CD14-positive monocyte (primary cell): ENCODE results near the gene KIAA0408. TPM values are rescaled to one million over a fixed set of nuclear protein-coding genes. Genes with fewer than 3 reads are reported as not detected.

Experiments
- DNase-seq, 3 donors: peaks; one replicate each; pipeline ENCODE4 v3.0.0-alpha.2; 2011 to 2022
- H2AFZ ChIP-seq: 2 replicates; pipeline ENCODE4 v1.6.0; 2012; ENCODE audit warnings: mild to moderate bottlenecking, low read depth, low read length, inconsistent platforms; ENCODE audit not compliant: insufficient read depth, poor library complexity, severe bottlenecking
- H3K27ac ChIP-seq, 2 donors: 1 replicate in 1 of 2; 2 replicates in 1 of 2; pipeline ENCODE4 v1.5.1; 2012 to 2013; ENCODE audit warnings: low read length in 2 of 2, control low read depth in 1 of 2, inconsistent platforms in 1 of 2, low read depth in 1 of 2, mild to moderate bottlenecking in 1 of 2
- H3K27me3 ChIP-seq, 2 donors: one replicate each; pipeline versions ENCODE4 v1.6.0 to v1.6.1; 2011 to 2013; ENCODE audit warnings: low read length in 2 of 2; ENCODE audit not compliant: control insufficient read depth in 2 of 2, insufficient read depth in 2 of 2
- H3K36me3 ChIP-seq, 2 donors: replicated peaks in 1 of 2; 1 replicate in 1 of 2; 2 replicates in 1 of 2; pipeline versions ENCODE4 v1.5.1 to v1.6.1; 2012 to 2013; ENCODE audit warnings: low read length in 2 of 2, control low read depth in 1 of 2, inconsistent platforms in 1 of 2, mild to moderate bottlenecking in 1 of 2; ENCODE audit not compliant: insufficient read depth in 2 of 2, control insufficient read depth in 1 of 2
- H3K4me1 ChIP-seq, 2 donors: 1 replicate in 1 of 2; 2 replicates in 1 of 2; pipeline versions ENCODE4 v1.5.1 to v1.6.1; 2012 to 2013; ENCODE audit warnings: low read length in 2 of 2, control low read depth in 1 of 2, inconsistent platforms in 1 of 2, mild to moderate bottlenecking in 1 of 2, moderate library complexity in 1 of 2; ENCODE audit not compliant: insufficient read depth in 2 of 2, control insufficient read depth in 1 of 2
- H3K4me2 ChIP-seq: replicated peaks from 2 replicates; pipeline ENCODE3; 2012; ENCODE audit warnings: low read length, moderate library complexity, mild to moderate bottlenecking; ENCODE audit not compliant: poor library complexity, severe bottlenecking; ENCODE audit errors: extremely low read depth
- H3K4me3 ChIP-seq, 3 experiments: fragments of 200-600 bp in 1 of 3; sonication (generic) in 1 of 3; replicated peaks in 1 of 3; 1 replicate in 2 of 3; 2 replicates in 1 of 3; pipeline ENCODE4 v1.5.1; 2011 to 2013; ENCODE audit warnings: low read length in 3 of 3, mild to moderate bottlenecking in 3 of 3, control low read depth in 2 of 3, low read depth in 2 of 3, inconsistent platforms in 1 of 3, moderate library complexity in 1 of 3
- H3K79me2 ChIP-seq: 2 replicates; pipeline ENCODE4 v1.6.0; 2012; ENCODE audit warnings: mild to moderate bottlenecking, control low read depth, inconsistent platforms, low read length, moderate library complexity; ENCODE audit not compliant: insufficient read depth
- H3K9ac ChIP-seq: 2 replicates; pipeline ENCODE4 v1.6.0; 2017; ENCODE audit warnings: low read length, mild to moderate bottlenecking; ENCODE audit not compliant: insufficient read depth, poor library complexity, severe bottlenecking
- H3K9me3 ChIP-seq, 2 donors: replicated peaks in 1 of 2; 1 replicate in 1 of 2; 2 replicates in 1 of 2; pipeline versions ENCODE4 v1.5.1 to v1.6.1; 2012 to 2013; ENCODE audit warnings: low read length in 2 of 2, control low read depth in 1 of 2; ENCODE audit not compliant: control insufficient read depth in 1 of 2, insufficient read depth in 1 of 2
- H4K20me1 ChIP-seq: 2 replicates; pipeline ENCODE4 v1.6.0; 2012; ENCODE audit warnings: mild to moderate bottlenecking, low read length, control low read depth, moderate library complexity; ENCODE audit not compliant: insufficient read depth
- H3K27ac Mint-ChIP-seq, 7 donors: one replicate each; pipeline ENCODE4 v1.8.0; 2020; ENCODE audit warnings: mild to moderate bottlenecking in 7 of 7, mixed read lengths in 7 of 7, moderate library complexity in 6 of 7, inconsistent platforms in 2 of 7
- H3K27me3 Mint-ChIP-seq, 3 donors: one replicate each; pipeline ENCODE4 v1.8.0; 2021 to 2022; ENCODE audit warnings: low read depth in 3 of 3, mild to moderate bottlenecking in 3 of 3, mixed read lengths in 3 of 3, moderate library complexity in 3 of 3, inconsistent platforms in 1 of 3
- H3K36me3 Mint-ChIP-seq, 2 donors: one replicate each; pipeline ENCODE4 v1.8.0; 2020; ENCODE audit warnings: mixed read lengths in 2 of 2, inconsistent platforms in 1 of 2, mild to moderate bottlenecking in 1 of 2
- H3K4me1 Mint-ChIP-seq: one replicate; pipeline ENCODE4 v1.8.0; 2020; ENCODE audit warnings: mild to moderate bottlenecking, mixed read lengths
- H3K4me3 Mint-ChIP-seq, 2 donors: one replicate each; pipeline ENCODE4 v1.8.0; 2020; ENCODE audit warnings: mild to moderate bottlenecking in 2 of 2, mixed read lengths in 2 of 2, moderate library complexity in 1 of 2
- H3K9me3 Mint-ChIP-seq, 7 donors: one replicate each; pipeline ENCODE4 v1.8.0; 2020 to 2022; ENCODE audit warnings: mixed read lengths in 7 of 7, mild to moderate bottlenecking in 6 of 7, moderate library complexity in 6 of 7, inconsistent platforms in 2 of 7
- CTCF ChIP-seq: fragments of 200-600 bp; IDR thresholded peaks from one replicate; pipeline ENCODE4 v1.8.0; 2022; ENCODE audit warnings: antibody characterized with exemption, mild to moderate bottlenecking
- whole genome bisulfite sequencing: methylation state at CpG from one replicate; pipeline ENCODE4 v1.1.5; 2013; ENCODE audit warnings: missing lambda C conversion rate; ENCODE audit not compliant: insufficient coverage; 5-methylcytosine and 5-hydroxymethylcytosine counted together
- intact Hi-C, 2 donors: fragments of 100-400 bp; cut with micrococcal nuclease; formaldehyde crosslinking; loops; one replicate each; pipeline versions ENCODE4 v1.15.0 to v1.15.1; 2023
- polyA plus RNA-seq, 3 donors: library from polyadenylated mRNA; depleted of rRNA in 1 of 3; unstranded in 2 of 3; stranded (reverse) in 1 of 3; fragments of 300-500 nt in 2 of 3; fragments of >200 nt in 1 of 3; fragmentation: Illumina TruSeq in 2 of 3; gene quantifications; 1 replicate in 2 of 3; 2 replicates in 1 of 3; pipeline ENCODE4 v1.2.3, GENCODE V29; 2012 to 2021

Gene KIAA0408
- polyA plus RNA-seq, 3 donors, result 0.03 TPM; not detected in 2

GRCh38 chr6:127489248-127489647 is 30.1 kb upstream of the KIAA0408 start:
- H3K4me2 ChIP-seq, result no peak overlapping the region
- no peaks in the 10 kb centered on the region for H3K79me2 ChIP-seq
- H3K27ac ChIP-seq, result no peak overlapping the region
- intact Hi-C loops, result no loop called here
- no peaks in the 10 kb centered on the region for H3K27me3 ChIP-seq
- no peaks in the 10 kb centered on the region for H4K20me1 ChIP-seq
- Mint-ChIP-seq H3K27me3 (peaks cover 0 to 4% (median 0%) of the 10 kb centered on the region in 3 donors), H3K4me1 (peaks cover 6% of the 10 kb centered on the region), H3K4me3 (no peak overlapping the region), H3K36me3 (no peaks in the 10 kb centered on the region), H3K9me3 (peaks cover 0 to 6% (median 3%) of the 10 kb centered on the region in 7 donors), H3K27ac (no peak overlapping the region)
- WGBS, result no CpG with 5 or more reads among the region's 1 CpG
- H3K36me3 ChIP-seq, result no peaks in the 10 kb centered on the region
- H3K4me1 ChIP-seq, result no peaks in the 10 kb centered on the region
- TF ChIP-seq CTCF, result no peak
- no peak overlapping the region for H2AFZ ChIP-seq
- H3K9ac ChIP-seq, result no peak overlapping the region
- DNase-seq, result no peak
- H3K4me3 ChIP-seq, result no peak overlapping the region
- peaks cover 0 to 4% of the 10 kb centered on the region in 2 donors for H3K9me3 ChIP-seq

- H3K27me3 Mint-ChIP-seq, result peaks cover 0 to 4% (median 0%) of the 10 kb centered on the region in 3 donors
- H3K4me1 Mint-ChIP-seq, result peaks cover 15% of the 10 kb centered on the region
These were observed 27.7 kb upstream of the KIAA0408 start for GRCh38 chr6:127486934-127487333.

More at GRCh38 chr6:127486934-127487333, 27.7 kb upstream of the KIAA0408 start:
- Histone ChIP-seq H3K9me3 (peaks cover 0 to 4% of the 10 kb centered on the region in 2 donors), H3K79me2 (no peaks in the 10 kb centered on the region), H4K20me1 (no peaks in the 10 kb centered on the region), H3K4me2 (no peak overlapping the region), H2AFZ (no peak overlapping the region), H3K27me3 (no peaks in the 10 kb centered on the region), H3K27ac (no peak overlapping the region), H3K9ac (no peak overlapping the region), H3K4me1 (peaks cover 5 to 6% of the 10 kb centered on the region in 2 donors), H3K36me3 (no peaks in the 10 kb centered on the region), H3K4me3 (no peak overlapping the region)
- Mint-ChIP-seq H3K36me3 (no peaks in the 10 kb centered on the region), H3K9me3 (peaks cover 0 to 6% (median 3%) of the 10 kb centered on the region in 7 donors), H3K4me3 (no peak overlapping the region), H3K27ac (no peak overlapping the region)
- intact Hi-C loops, result no loop called here
- DNase-seq, result no peak
- WGBS, result no CpG with 5 or more reads among the region's 3 CpGs
- no peak for TF ChIP-seq CTCF
